ENCODE data around the gene SLC8A3. TPM values are rescaled to one million over a fixed set of nuclear protein-coding genes. Genes with fewer than 3 reads are reported as not detected.
A peak's percentile ranks its signal among the peaks of the same experiment; 100 is the strongest.

Gene SLC8A3
- total RNA-seq, 2 experiments from 2014 or later, result 0.52 to 0.57 TPM

- no peak overlapping the region for H3K4me3 Mint-ChIP-seq
- no peaks in the 10 kb centered on the region for H3K36me3 Mint-ChIP-seq (ENCODE audit: low read depth)
- H3K27ac Mint-ChIP-seq, result no peak overlapping the region
- no peaks in the 10 kb centered on the region for H3K4me1 Mint-ChIP-seq (ENCODE audit: low read depth)
- H3K27me3 Mint-ChIP-seq (ENCODE audit: low read depth), result no peaks in the 10 kb centered on the region
- no peaks in the 10 kb centered on the region for H3K9me3 Mint-ChIP-seq
- DNase-seq, result peak; percentile 78
- CTCF ChIA-PET, result interaction anchor here (0.6 to 5.3 kb wide), 45 partner anchors 8 to 483 kb away, joined by 3 to 64 read pairs (median 3); partner anchors contain the start of genes SMOC1 and SRSF5
- intact Hi-C loops (cut with micrococcal nuclease), result loop anchor here (1.0 to 5.0 kb wide), 4 partner anchors 151 to 443 kb away; partner anchors contain the start of gene SMOC1
These were observed 160.8 kb downstream of the SLC8A3 start for GRCh38 chr14:70027785-70028428.

GRCh38 chr14:70023871-70024270, 164.9 kb downstream of the SLC8A3 start:
- no peak overlapping the region for H3K4me3 Mint-ChIP-seq
- DNase-seq, result no peak
- peaks cover 1% of the 10 kb centered on the region for H3K4me1 Mint-ChIP-seq (ENCODE audit: low read depth)
- no peaks in the 10 kb centered on the region for H3K36me3 Mint-ChIP-seq (ENCODE audit: low read depth)
- CTCF ChIA-PET, result interaction anchor here (1.7 to 1.9 kb wide), 2 partner anchors 10 to 205 kb away, joined by 5 to 11 read pairs; no protein-coding TSS in a partner anchor
- H3K27ac Mint-ChIP-seq, result no peak overlapping the region
- intact Hi-C loops (cut with micrococcal nuclease), result no loop called here
- no peaks in the 10 kb centered on the region for H3K27me3 Mint-ChIP-seq (ENCODE audit: low read depth)
- H3K9me3 Mint-ChIP-seq, result no peaks in the 10 kb centered on the region

GRCh38 chr14:70022771-70023445, 165.8 kb downstream of the SLC8A3 start:
- no peak overlapping the region for H3K4me3 Mint-ChIP-seq
- H3K27me3 Mint-ChIP-seq (ENCODE audit: low read depth), result no peaks in the 10 kb centered on the region
- CTCF ChIA-PET, result interaction anchor here (1.7 to 1.9 kb wide), 2 partner anchors 9 to 204 kb away, joined by 5 to 11 read pairs; no protein-coding TSS in a partner anchor
- no peak for DNase-seq
- no peak overlapping the region for H3K27ac Mint-ChIP-seq
- peaks cover 6% of the 10 kb centered on the region for H3K4me1 Mint-ChIP-seq (ENCODE audit: low read depth)
- intact Hi-C loops (cut with micrococcal nuclease), result no loop called here
- no peaks in the 10 kb centered on the region for H3K36me3 Mint-ChIP-seq (ENCODE audit: low read depth)
- H3K9me3 Mint-ChIP-seq, result no peaks in the 10 kb centered on the region

- no peak overlapping the region for H3K27ac Mint-ChIP-seq
- intact Hi-C loops (cut with micrococcal nuclease), result no loop called here
These were observed 167.1 kb downstream of the SLC8A3 start for GRCh38 chr14:70021548-70022220.

GRCh38 chr14:70020352-70021170, 168.2 kb downstream of the SLC8A3 start:
- intact Hi-C loops (cut with micrococcal nuclease), result no loop called here
- H3K4me1 Mint-ChIP-seq (ENCODE audit: low read depth), result peaks cover 6% of the 10 kb centered on the region
- no peak for DNase-seq
- no peak overlapping the region for H3K4me3 Mint-ChIP-seq
- H3K9me3 Mint-ChIP-seq, result no peaks in the 10 kb centered on the region
- no peaks in the 10 kb centered on the region for H3K36me3 Mint-ChIP-seq (ENCODE audit: low read depth)
- no peak overlapping the region for H3K27ac Mint-ChIP-seq
- H3K27me3 Mint-ChIP-seq (ENCODE audit: low read depth), result no peaks in the 10 kb centered on the region
- CTCF ChIA-PET, result no interaction called here

More at GRCh38 chr14:70021548-70022220, 167.1 kb downstream of the SLC8A3 start:
- H3K4me1 Mint-ChIP-seq (ENCODE audit: low read depth), result peaks cover 6% of the 10 kb centered on the region
- H3K27me3 Mint-ChIP-seq (ENCODE audit: low read depth), result no peaks in the 10 kb centered on the region
- no peaks in the 10 kb centered on the region for H3K36me3 Mint-ChIP-seq (ENCODE audit: low read depth)
- CTCF ChIA-PET, result no interaction called here
- H3K9me3 Mint-ChIP-seq, result no peaks in the 10 kb centered on the region
- no peak overlapping the region for H3K4me3 Mint-ChIP-seq
- DNase-seq, result no peak

- Mint-ChIP-seq H3K4me3 (no peak overlapping the region), H3K9me3 (no peaks in the 10 kb centered on the region), H3K4me1 (ENCODE audit: low read depth) (peaks cover 6% of the 10 kb centered on the region), H3K27ac (no peak overlapping the region), H3K36me3 (ENCODE audit: low read depth) (no peaks in the 10 kb centered on the region), H3K27me3 (ENCODE audit: low read depth) (no peaks in the 10 kb centered on the region)
- intact Hi-C loops (cut with micrococcal nuclease), result no loop called here
- no peak for DNase-seq
- CTCF ChIA-PET, result interaction anchor here (1.0 kb wide), 1 partner anchor 9 kb away, joined by 3 read pairs; no protein-coding TSS in a partner anchor
These were observed 169.1 kb downstream of the SLC8A3 start for GRCh38 chr14:70019695-70020094.

GRCh38 chr14:70018713-70019211, 170.0 kb downstream of the SLC8A3 start:
- intact Hi-C loops (cut with micrococcal nuclease), result no loop called here
- Mint-ChIP-seq H3K4me1 (ENCODE audit: low read depth) (peaks cover 6% of the 10 kb centered on the region), H3K27ac (no peak overlapping the region), H3K36me3 (ENCODE audit: low read depth) (no peaks in the 10 kb centered on the region), H3K9me3 (no peaks in the 10 kb centered on the region), H3K27me3 (ENCODE audit: low read depth) (peaks cover 3% of the 10 kb centered on the region), H3K4me3 (no peak overlapping the region)
- no peak for DNase-seq
- CTCF ChIA-PET, result interaction anchor here (0.7 to 1.3 kb wide), 2 partner anchors 9 to 139 kb away, joined by 3 read pairs; no protein-coding TSS in a partner anchor

- Mint-ChIP-seq H3K27ac (no peak overlapping the region), H3K27me3 (ENCODE audit: low read depth) (peaks cover 3% of the 10 kb centered on the region), H3K4me3 (no peak overlapping the region), H3K36me3 (ENCODE audit: low read depth) (no peaks in the 10 kb centered on the region), H3K9me3 (no peaks in the 10 kb centered on the region), H3K4me1 (ENCODE audit: low read depth) (peaks cover 6% of the 10 kb centered on the region)
- DNase-seq, result no peak
- CTCF ChIA-PET, result interaction anchor here (1.3 kb wide), 1 partner anchor 10 kb away, joined by 3 read pairs; no protein-coding TSS in a partner anchor
- intact Hi-C loops (cut with micrococcal nuclease), result no loop called here
These were observed 170.5 kb downstream of the SLC8A3 start for GRCh38 chr14:70018230-70018629.

- H3K4me1 Mint-ChIP-seq (ENCODE audit: low read depth), result peaks cover 6% of the 10 kb centered on the region
- peaks cover 3% of the 10 kb centered on the region for H3K27me3 Mint-ChIP-seq (ENCODE audit: low read depth)
These were observed 174.2 kb downstream of the SLC8A3 start for GRCh38 chr14:70014406-70015095.

GRCh38 chr14:70013271-70013873, 175.4 kb downstream of the SLC8A3 start:
- H3K36me3 Mint-ChIP-seq (ENCODE audit: low read depth), result no peaks in the 10 kb centered on the region
- CTCF ChIA-PET, result interaction anchor here (0.5 to 2.5 kb wide), 12 partner anchors 11 to 209 kb away, joined by 3 to 16 read pairs (median 3); no protein-coding TSS in a partner anchor
- H3K27ac Mint-ChIP-seq, result no peak overlapping the region
- H3K4me1 Mint-ChIP-seq (ENCODE audit: low read depth), result peaks cover 2% of the 10 kb centered on the region
- intact Hi-C loops (cut with micrococcal nuclease), result loop anchor here (1.0 kb wide), 1 partner anchor 195 kb away; no protein-coding TSS in a partner anchor
- H3K9me3 Mint-ChIP-seq, result no peaks in the 10 kb centered on the region
- no peak overlapping the region for H3K4me3 Mint-ChIP-seq
- DNase-seq, result peak; percentile 73
- H3K27me3 Mint-ChIP-seq (ENCODE audit: low read depth), result peaks cover 3% of the 10 kb centered on the region

More at GRCh38 chr14:70014406-70015095, 174.2 kb downstream of the SLC8A3 start:
- intact Hi-C loops (cut with micrococcal nuclease), result no loop called here
- Mint-ChIP-seq H3K27ac (no peak overlapping the region), H3K4me3 (no peak overlapping the region), H3K9me3 (no peaks in the 10 kb centered on the region), H3K36me3 (ENCODE audit: low read depth) (no peaks in the 10 kb centered on the region)
- CTCF ChIA-PET, result interaction anchor here (0.8 to 2.5 kb wide), 8 partner anchors 9 to 137 kb away, joined by 3 to 16 read pairs (median 3); no protein-coding TSS in a partner anchor
- no peak for DNase-seq

Data from activated naive CD4-positive, alpha-beta T cell treated with anti-CD3 and anti-CD28 coated beads for 36 hours (primary cell).